Body of pancreas (tissue), 4 donors: ENCODE measurements around the gene ABLIM3. TPM values are rescaled to one million over a fixed set of nuclear protein-coding genes. Genes with fewer than 3 reads are reported as not detected.
A peak's percentile ranks its signal among the peaks of the same experiment; 100 is the strongest.

Experiments used
- ATAC-seq: fragments of 150-250 bp; one replicate; pipeline ENCODE4 v1.9.1; 2016
- DNase-seq, 4 donors: peaks; one replicate each; pipeline ENCODE4 v3.0.0-alpha.2; 2019
- H3K27ac ChIP-seq, 4 donors: fragments of 200-600 bp; sonication (generic); 1 replicate in 3 of 4; 2 replicates in 1 of 4; pipeline versions ENCODE4 v1.5.1 to v1.6.1; 2016 to 2019; ENCODE audit warnings: mild to moderate bottlenecking in 1 of 4, mixed read lengths in 1 of 4, moderate library complexity in 1 of 4
- H3K27me3 ChIP-seq, 2 donors: fragments of 200-600 bp; sonication (generic); one replicate each; pipeline ENCODE4 v1.6.0; 2016; ENCODE audit warnings: mild to moderate bottlenecking in 1 of 2
- H3K36me3 ChIP-seq, 2 donors: fragments of 200-600 bp; sonication (generic); replicated peaks in 1 of 2; 2 replicates each; pipeline ENCODE4 v1.5.1; 2016; ENCODE audit warnings: low read depth in 2 of 2; ENCODE audit not compliant: insufficient read depth in 1 of 2
- H3K4me1 ChIP-seq: fragments of 200-600 bp; sonication (generic); one replicate; pipeline ENCODE4 v1.6.0; 2016
- H3K4me3 ChIP-seq, 2 donors: fragments of 200-600 bp; sonication (generic); 1 replicate in 1 of 2; 2 replicates in 1 of 2; pipeline ENCODE4 v1.5.1; 2016 to 2019
- H3K9me3 ChIP-seq, 3 donors: fragments of 200-600 bp; sonication (generic); 1 replicate in 2 of 3; 2 replicates in 1 of 3; pipeline ENCODE4 v1.5.1; 2016
- CTCF ChIP-seq, 7 experiments: fragments of 450-650 bp in 4 of 7; fragments of 200-600 bp in 3 of 7; sonication (generic) in 3 of 7; IDR thresholded peaks; one replicate each; pipeline ENCODE4 v1.5.1; 2016 to 2019; ENCODE audit warnings: antibody characterized with exemption in 7 of 7
- POLR2A ChIP-seq, 3 donors: fragments of 450-650 bp; IDR thresholded peaks; one replicate each; pipeline ENCODE4 v1.6.1; 2016; ENCODE audit warnings: antibody characterized with exemption in 3 of 3, mild to moderate bottlenecking in 2 of 3
- WGBS, 2 donors: methylation state at CpG; one replicate each; pipeline ENCODE4 v1.1.5; 2017; 5-methylcytosine and 5-hydroxymethylcytosine counted together
- intact Hi-C: fragments of 100-400 bp; cut with DNase I; formaldehyde crosslinking; loops from one replicate; pipeline ENCODE4 v1.15.1; 2023
- total RNA-seq, 2 donors: library from RNA; depleted of rRNA; stranded (reverse); fragments of >200 nt; gene quantifications; one replicate each; pipeline ENCODE4 v1.1.0, GENCODE V29; 2016

ABLIM3 gene
- total RNA-seq, 2 donors from 2014 or later: 3.9 to 11.2 TPM

- no peak overlapping the region for H3K27ac ChIP-seq
- H3K9me3 ChIP-seq: no peaks in the 10 kb centered on the region
- DNase-seq (no peak), ATAC-seq (no peak)
- no peak overlapping the region for H3K4me3 ChIP-seq
- intact Hi-C loops: no loop called here
- H3K4me1 ChIP-seq: peaks cover 10% of the 10 kb centered on the region
- no peaks in the 10 kb centered on the region for H3K36me3 ChIP-seq
- no peaks in the 10 kb centered on the region for H3K27me3 ChIP-seq
- WGBS, 2 donors: 74 to 80% methylated on average over 1 of the region's 1 CpG
- TF ChIP-seq CTCF (IDR thresholded peaks at IDR 0.05) (no peak), POLR2A (IDR thresholded peaks at IDR 0.05) (no peak)
Observed at GRCh38 chr5:149117970-149118369, 23.3 kb upstream of the ABLIM3 start.

- H3K36me3 ChIP-seq: no peaks in the 10 kb centered on the region
- no peaks in the 10 kb centered on the region for H3K27me3 ChIP-seq
- H3K4me3 ChIP-seq: no peak overlapping the region
- TF ChIP-seq POLR2A (IDR thresholded peaks at IDR 0.05): no peak
- no peak for TF ChIP-seq CTCF (IDR thresholded peaks at IDR 0.05)
- ATAC-seq (no peak), DNase-seq (no peak)
- peaks cover 10% of the 10 kb centered on the region for H3K4me1 ChIP-seq
- intact Hi-C loops: no loop called here
- H3K9me3 ChIP-seq: no peaks in the 10 kb centered on the region
- no peak overlapping the region for H3K27ac ChIP-seq
Observed at GRCh38 chr5:149118463-149118862, 22.8 kb upstream of the ABLIM3 start.

GRCh38 chr5:149121145-149121544 lies 20.1 kb upstream of the ABLIM3 start:
- TF ChIP-seq POLR2A (IDR thresholded peaks at IDR 0.05) (no peak), CTCF (IDR thresholded peaks at IDR 0.05) (no peak)
- Histone ChIP-seq H3K27me3 (no peaks in the 10 kb centered on the region), H3K4me3 (no peak overlapping the region), H3K9me3 (no peaks in the 10 kb centered on the region), H3K4me1 (peaks cover 10% of the 10 kb centered on the region), H3K36me3 (no peaks in the 10 kb centered on the region), H3K27ac (no peak overlapping the region)
- intact Hi-C loops: no loop called here
- ATAC-seq (no peak), DNase-seq (no peak)
- 82% methylated on average over 2 of the region's 2 CpGs; no CpG with 5 or more reads in 1 of the 2 donors for WGBS, 2 donors

GRCh38 chr5:149123211-149123610 lies 18.1 kb upstream of the ABLIM3 start:
- no peaks in the 10 kb centered on the region for H3K27me3 ChIP-seq
- DNase-seq (no peak), ATAC-seq (no peak)
- intact Hi-C loops: no loop called here
- 67 to 81% methylated on average over 7 to 9 of the region's 9 CpGs for WGBS, 2 donors
- H3K4me3 ChIP-seq: no peak overlapping the region
- TF ChIP-seq POLR2A (IDR thresholded peaks at IDR 0.05) (no peak), CTCF (IDR thresholded peaks at IDR 0.05) (no peak)
- H3K9me3 ChIP-seq: no peaks in the 10 kb centered on the region
- H3K4me1 ChIP-seq: peaks cover 10% of the 10 kb centered on the region
- H3K27ac ChIP-seq: no peak overlapping the region
- H3K36me3 ChIP-seq: no peaks in the 10 kb centered on the region

GRCh38 chr5:149125386-149125891 lies 15.9 kb upstream of the ABLIM3 start:
- H3K27ac ChIP-seq: peak overlapping the region in 1 of 4 donors; percentile 3
- ATAC-seq: peak; percentile 79

More at GRCh38 chr5:149125386-149125891, 15.9 kb upstream of the ABLIM3 start:
- peaks cover 10% of the 10 kb centered on the region for H3K4me1 ChIP-seq
- no peaks in the 10 kb centered on the region for H3K9me3 ChIP-seq
- 11% methylated on average over 12 of the region's 12 CpGs for WGBS, 2 donors
- no peak overlapping the region for H3K4me3 ChIP-seq
- no peak for TF ChIP-seq POLR2A (IDR thresholded peaks at IDR 0.05)
- peak in 6 of 7 experiments; percentile 28 to 62 (median 60) for TF ChIP-seq CTCF (IDR thresholded peaks at IDR 0.05)
- peak; percentile 54 to 76 (median 71) for DNase-seq
- H3K36me3 ChIP-seq: no peaks in the 10 kb centered on the region
- intact Hi-C loops: no loop called here
- no peaks in the 10 kb centered on the region for H3K27me3 ChIP-seq
